Breast epithelium (tissue), 3 donors: ENCODE measurements around the gene NADK.

Source experiments
- POLR2A ChIP-seq: fragments of 450-650 bp; IDR thresholded peaks from one replicate; pipeline ENCODE4 v1.6.1; 2016; ENCODE audit warnings: antibody characterized with exemption, mild to moderate bottlenecking, moderate library complexity
- POLR2AphosphoS5 ChIP-seq, 3 donors: sonication (generic); formaldehyde crosslinking; IDR thresholded peaks; one replicate each; pipeline ENCODE4 v1.6.1; 2017; ENCODE audit warnings: antibody characterized with exemption in 3 of 3
- TF ChIP-seq, protein P1 (sequence below), 3 donors: fragments of 450-650 bp; IDR thresholded peaks; one replicate each; pipeline ENCODE4 v1.5.1; 2016 to 2017; ENCODE audit warnings: antibody characterized with exemption in 3 of 3, mild to moderate bottlenecking in 3 of 3, moderate library complexity in 3 of 3

DNA sequence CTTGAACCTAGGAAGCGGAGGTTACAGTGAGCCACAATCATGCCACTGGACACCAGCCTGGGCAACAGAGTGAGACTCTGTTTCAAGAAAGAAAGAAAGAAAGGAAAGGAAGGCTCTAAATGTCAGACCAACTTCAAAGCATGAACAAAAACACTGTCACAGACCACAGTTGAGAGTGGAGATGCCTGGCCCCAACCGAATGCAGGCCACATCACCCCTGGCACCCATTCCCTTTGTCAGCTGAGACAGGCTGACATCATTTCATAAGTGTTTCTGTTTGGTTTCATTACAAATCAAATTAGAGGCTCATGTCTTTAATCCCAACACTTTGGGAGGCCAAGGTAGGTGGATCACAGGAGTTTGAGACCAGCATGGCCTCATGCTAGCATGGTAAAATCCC, 28.6 kb upstream of the NADK start:
- TF ChIP-seq, protein P1, sequence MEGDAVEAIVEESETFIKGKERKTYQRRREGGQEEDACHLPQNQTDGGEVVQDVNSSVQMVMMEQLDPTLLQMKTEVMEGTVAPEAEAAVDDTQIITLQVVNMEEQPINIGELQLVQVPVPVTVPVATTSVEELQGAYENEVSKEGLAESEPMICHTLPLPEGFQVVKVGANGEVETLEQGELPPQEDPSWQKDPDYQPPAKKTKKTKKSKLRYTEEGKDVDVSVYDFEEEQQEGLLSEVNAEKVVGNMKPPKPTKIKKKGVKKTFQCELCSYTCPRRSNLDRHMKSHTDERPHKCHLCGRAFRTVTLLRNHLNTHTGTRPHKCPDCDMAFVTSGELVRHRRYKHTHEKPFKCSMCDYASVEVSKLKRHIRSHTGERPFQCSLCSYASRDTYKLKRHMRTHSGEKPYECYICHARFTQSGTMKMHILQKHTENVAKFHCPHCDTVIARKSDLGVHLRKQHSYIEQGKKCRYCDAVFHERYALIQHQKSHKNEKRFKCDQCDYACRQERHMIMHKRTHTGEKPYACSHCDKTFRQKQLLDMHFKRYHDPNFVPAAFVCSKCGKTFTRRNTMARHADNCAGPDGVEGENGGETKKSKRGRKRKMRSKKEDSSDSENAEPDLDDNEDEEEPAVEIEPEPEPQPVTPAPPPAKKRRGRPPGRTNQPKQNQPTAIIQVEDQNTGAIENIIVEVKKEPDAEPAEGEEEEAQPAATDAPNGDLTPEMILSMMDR (IDR thresholded peaks at IDR 0.05): no peak
- TF ChIP-seq POLR2A (no peak), POLR2AphosphoS5 (IDR thresholded peaks at IDR 0.05) (no peak)
